Right forelimb (tissue), 1 donor: ENCODE data around the gene ZNF653.

ENCODE experiments used
- DNase-seq: peaks from one replicate; pipeline ENCODE4 v3.0.0-alpha.2; 2018

The ZNF653 gene

DNA sequence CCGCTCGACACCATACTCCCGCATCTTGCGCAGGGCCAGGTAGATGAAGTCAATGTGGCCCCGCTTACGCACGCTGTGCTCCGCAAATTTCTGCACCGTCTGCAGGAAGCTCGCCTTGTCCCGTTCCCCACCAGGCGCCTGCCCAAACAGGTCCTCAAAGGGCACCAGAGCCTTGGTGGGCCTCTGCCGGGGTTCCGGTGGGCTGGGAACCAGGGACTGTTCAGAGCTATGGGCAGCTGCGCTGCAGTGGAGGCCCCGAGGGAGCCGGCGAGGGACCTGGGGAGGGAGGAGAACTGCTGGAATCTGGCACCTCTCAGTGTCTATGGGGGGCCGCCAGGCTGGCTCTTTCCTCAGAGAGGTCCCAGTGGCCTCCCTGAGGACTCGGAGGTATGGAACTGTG lies 8.3 kb upstream of the ZNF653 start:
- DNase-seq, result no peak

DNA sequence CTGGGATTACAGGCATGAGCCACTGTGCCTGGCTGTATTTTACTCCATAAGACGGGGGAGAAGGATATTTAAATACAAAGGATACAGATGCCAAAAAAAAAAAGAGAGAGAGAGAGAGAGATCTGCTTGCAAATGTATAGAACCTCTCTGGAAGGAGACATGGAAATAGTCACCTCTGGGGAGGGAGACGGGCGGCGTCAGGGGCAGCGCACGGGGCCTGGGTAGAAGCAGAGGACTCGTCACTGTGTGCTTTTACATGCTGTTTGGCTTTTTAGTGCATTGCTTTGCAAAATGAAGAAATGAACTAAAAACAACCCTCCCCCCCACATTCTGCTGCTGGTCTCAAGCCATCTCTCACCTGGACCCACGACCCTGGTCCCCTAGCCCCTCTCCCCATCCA lies 4.8 kb upstream of the ZNF653 start:
- no peak for DNase-seq

DNA sequence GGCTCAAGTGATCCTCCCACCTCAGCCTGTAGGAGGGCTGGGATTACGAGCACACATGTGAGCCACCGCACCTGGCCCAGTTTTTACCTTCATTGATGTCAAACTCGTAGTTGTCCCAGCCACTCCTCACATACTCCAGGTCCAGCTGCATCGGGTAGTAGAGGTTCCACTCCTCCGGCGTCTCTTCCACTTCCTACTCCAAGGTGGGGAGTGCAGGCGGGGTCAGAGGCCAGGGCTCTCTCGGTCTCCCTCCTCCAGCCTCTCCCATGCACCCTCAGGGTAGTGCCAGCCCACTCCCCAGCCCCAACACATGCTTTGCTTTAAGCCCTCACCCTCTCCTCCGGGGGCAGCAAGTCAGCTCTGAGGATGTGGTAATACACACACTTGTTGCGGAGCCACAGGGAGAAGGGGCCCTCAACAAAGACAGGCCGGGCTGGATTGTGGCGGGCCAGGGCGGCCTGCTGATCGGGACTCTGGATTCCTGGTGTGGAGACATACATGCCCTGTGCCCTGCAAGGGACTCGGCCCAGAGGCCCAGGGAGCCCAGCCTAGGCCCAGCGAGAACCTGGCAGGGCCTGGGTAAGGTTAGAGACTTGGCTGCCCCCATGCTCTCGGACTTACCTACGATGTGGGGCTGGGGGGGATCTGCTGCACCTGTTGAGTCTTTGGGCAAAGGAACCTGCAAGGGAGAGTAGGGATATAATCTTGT lies 1.9 kb upstream of the ZNF653 start:
- no peak for DNase-seq

DNA sequence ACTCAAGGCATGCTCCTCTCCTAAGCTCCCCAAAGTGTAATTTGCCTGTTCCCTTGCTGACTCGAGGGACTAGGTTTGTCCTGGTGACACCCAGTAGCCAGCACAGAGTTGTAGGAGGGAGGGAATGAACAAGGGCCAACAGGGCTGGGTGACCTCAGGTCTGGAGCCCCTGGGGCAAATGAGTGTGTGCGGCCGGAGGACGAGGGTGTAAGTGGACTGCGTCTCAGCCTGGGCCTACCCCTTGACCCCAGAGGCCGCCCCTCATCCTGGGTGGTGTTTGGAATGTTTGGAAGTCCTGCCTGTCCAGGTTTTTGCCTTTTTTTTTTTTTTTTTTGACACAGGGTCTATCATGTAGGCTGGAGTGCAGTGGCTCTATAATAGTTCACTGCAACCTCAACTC lies 1.3 kb upstream of the ZNF653 start:
- DNase-seq, result no peak

- DNase-seq, result no peak
Measured at GRCh38 chr19:11506101-11506555, 489 bp upstream of the ZNF653 start.

DNA sequence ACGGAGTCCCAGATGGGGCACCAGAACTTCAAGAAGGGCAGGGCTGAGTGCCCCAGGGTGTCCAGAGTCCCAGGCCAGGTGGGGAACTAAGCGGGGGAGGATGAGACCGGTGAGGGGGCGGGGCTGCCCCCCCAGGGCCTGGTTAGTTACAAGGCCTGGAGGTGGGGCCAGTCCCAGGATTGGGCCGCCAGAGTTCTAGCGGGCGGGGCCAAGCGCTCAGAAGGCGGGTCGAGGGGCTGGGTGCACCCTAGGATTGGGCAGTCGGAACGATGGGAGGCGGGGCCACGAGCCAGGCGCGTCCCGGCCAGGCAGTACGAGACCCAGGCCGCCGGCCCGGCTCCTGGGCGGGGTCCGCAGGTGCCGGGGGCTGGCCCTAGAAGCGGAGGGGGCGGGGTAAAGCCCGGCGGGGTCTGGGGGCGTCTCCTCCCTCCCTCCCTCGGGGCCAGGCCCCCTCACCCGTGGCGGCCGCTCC lies 571 bp downstream of the ZNF653 start:
- peak; percentile 97 for DNase-seq

- no peak for DNase-seq
Measured at GRCh38 chr19:11504502-11505031, 1.1 kb downstream of the ZNF653 start.

- DNase-seq, result no peak
Measured at GRCh38 chr19:11499890-11500420, 5.7 kb downstream of the ZNF653 start.

GRCh38 chr19:11499220-11499726 lies 6.4 kb downstream of the ZNF653 start:
- DNase-seq, result no peak

DNA sequence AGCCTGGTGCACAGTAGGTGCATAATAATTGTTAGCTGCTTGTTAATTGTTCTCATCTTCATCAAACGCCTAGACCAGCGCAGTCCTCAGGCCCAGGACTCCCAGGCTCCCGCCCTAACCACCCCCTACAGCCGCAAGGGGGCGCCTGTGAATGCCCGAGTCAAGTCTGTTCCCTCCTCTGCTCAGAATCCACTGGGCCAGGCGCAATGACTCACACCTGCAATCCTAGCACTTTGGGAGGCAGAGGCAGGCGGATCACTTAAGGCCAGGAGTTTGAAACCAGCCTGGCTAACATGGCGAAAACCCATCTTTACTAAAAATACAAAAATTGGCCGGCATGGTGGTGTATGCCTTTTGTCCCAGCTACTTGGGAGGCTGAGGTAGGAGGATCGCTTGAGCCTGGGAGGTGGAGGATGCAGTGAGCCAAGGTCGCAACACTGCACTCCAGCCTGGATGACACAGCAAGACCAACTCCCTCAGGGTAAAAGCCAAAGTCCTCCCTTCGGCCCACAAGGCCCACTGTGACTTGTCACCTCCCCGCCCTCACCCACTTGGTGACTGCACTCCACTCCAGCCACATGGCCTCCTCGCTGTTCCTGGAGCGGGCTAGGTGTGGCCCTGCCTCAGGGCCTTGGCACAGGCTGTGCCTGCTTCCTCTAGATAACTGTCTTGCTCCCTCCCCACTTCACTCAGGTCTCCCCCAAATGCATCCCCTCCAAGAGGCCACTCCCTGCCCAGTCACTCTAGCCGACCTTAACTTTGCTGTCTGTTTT lies 9.1 kb downstream of the ZNF653 start:
- peak; percentile 63 for DNase-seq

DNA sequence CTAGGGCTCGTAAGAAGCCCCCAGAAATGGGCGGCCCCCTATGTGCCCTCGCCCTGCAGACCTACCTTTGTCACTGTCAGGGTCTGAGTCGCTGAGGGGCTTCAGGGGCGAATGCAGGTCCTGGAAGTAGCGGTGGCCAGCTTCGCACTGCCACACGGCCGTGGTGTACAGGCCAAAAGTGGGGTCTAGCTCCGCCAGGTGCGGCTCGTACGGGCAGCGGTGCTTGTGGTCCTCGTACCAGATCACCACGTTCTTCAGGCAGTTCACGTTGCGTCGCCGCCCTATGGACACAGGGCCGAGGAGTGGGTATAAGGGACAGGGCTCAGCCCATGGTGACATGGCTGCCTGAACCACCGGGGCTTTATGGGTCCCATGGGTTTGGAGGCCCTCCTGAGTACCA lies 9.8 kb downstream of the ZNF653 start:
- DNase-seq, result no peak

DNA sequence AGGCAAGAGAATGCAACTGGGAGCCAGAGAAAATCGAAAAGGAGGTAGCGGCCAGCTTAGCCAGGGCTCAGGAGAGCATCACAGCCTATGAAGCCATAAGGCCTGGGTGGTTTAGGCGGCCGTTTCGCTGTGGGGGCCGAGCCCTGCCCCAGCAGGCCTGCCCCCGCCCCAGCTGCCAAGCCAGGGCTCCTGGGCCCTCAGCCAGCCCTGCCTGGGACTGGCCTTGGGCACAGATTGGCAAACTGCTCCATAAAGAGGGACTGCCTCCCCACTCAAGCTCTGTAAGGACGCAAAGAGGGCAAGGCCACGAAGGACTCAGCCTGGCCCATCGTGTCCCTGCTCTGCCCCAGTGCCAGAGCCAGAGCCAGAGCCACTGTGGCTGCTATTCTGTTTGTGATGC lies 10.2 kb downstream of the ZNF653 start:
- DNase-seq, result no peak

GRCh38 chr19:11494634-11495285 lies 10.9 kb downstream of the ZNF653 start:
- DNase-seq, result no peak

GRCh38 chr19:11489378-11489777 lies 16.3 kb downstream of the ZNF653 start:
- no peak for DNase-seq

- no peak for DNase-seq
Measured at GRCh38 chr19:11486661-11487503, 18.8 kb downstream of the ZNF653 start.

- no peak for DNase-seq
Measured at GRCh38 chr19:11485245-11485837, 20.3 kb downstream of the ZNF653 start.

GRCh38 chr19:11483366-11484111 lies 22.1 kb downstream of the ZNF653 start:
- no peak for DNase-seq

DNA sequence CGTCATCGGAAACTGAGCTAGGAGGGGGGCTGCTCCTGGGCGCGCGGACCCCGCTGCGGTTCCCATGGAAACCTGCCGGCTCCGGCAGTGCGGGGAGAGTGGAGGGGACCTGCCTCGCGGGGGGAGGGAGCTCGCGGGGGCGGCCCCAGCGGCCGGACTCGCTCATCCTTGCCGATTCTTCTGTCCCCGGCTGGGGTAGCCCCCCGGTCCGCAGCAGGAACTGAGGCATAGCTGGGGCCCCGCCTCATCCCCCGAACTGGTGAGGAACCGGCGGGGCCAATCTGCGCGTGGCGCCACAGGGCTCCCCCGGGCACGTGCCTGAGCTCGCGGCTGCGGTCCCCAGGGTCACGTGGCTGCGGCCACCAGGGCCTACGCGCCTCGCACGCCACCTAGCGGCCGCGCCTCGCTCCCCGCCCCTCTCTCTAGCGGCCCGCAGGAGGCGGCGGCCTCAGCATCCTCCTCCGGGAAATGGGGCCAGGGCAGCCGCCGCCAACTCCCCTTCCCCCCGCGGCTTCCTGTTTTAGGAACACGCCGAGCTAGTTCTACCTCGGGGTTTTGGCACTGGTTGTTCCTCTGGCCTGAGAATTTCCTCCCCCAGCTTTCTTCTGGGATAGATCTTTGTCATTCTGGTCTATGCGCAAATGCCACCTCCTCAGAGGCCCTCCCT lies 23.1 kb downstream of the ZNF653 start:
- peak; percentile 80 for DNase-seq

DNA sequence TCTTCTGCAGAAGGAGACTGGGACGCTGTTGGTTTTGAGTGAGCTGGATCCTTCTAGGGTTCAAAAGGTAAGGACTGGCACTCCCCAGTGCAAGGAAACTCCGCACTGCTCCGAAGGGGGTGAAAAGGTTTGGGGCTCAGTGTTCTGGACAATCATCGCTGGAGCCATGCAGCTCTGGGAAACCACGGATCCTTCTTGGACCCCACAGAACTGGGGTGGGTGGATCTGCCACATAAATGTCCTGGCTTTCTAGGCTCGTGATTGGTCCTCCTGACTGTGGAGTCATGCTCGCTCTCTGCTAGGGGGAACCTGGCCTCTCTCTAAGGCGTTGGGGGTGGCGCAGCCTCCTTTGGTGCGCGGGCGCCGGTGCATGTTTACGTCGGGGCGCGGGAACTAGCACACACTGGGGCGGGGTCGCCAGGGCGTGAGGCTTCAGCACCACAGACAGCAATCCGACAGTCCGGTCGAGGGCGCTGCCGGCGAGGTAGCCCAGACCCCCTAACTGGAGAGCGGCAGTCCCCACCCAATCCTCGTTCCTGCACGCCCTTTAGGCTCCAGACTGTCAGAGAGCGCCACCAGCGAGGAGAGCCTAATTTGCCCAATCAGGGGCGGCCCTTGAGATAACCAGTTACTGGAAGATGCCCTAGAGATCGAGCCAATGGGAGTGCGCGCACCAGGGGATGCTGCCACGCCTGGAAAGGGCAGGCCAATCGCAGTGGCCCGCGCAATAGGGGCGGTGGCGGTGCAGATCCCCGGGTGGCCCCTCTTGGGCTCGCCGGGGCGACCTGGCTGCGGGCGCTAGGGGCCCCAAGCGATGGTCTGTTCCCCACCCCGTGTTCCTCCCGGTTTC lies 23.9 kb downstream of the ZNF653 start:
- DNase-seq, result peak; percentile 69
